Lower leg skin (tissue), 3 donors: ENCODE results near the gene C2orf76.

Experiments used
- POLR2A ChIP-seq, 2 donors: fragments of 450-650 bp; IDR thresholded peaks; one replicate each; pipeline ENCODE4 v1.6.1; 2016 to 2017; ENCODE audit warnings: antibody characterized with exemption in 2 of 2, mild to moderate bottlenecking in 1 of 2, moderate library complexity in 1 of 2
- TF ChIP-seq, protein P1 (sequence below), 3 donors: fragments of 450-650 bp; IDR thresholded peaks; one replicate each; pipeline ENCODE4 v1.5.1; 2016; ENCODE audit warnings: antibody characterized with exemption in 3 of 3, mild to moderate bottlenecking in 3 of 3, moderate library complexity in 2 of 3

DNA sequence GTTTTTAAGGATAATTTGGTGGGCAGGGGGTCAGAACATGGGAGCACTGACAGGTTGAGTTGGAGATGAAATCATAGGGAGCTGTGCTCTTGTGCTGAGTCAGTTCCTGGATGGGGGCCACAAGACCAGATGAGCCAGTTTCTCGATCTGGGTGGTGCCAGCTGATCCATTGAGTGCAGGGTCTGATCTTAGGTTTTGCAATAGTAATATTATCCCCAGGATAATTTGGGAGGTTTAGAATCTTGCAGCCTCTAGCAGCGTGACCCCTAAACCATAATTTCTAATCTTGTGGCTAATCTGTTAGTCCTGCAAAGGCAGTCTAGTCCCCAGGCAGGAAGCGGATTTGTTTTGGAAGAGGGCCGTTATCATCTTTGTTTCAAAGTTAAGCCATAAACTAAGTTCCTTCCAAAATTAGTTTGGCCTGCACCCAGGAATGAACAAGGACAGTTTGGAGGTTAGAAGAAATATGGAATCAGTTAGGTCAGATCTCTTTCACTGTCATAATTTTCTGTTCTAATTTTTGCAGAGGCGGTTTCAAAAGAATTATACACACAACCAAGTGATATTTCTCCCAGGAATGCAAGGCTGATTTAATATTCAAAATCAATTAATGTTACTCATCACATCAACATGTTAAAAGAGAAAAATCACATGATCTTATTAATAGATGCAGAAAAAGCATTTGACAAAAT lies 23.1 kb upstream of the C2orf76 start:
- TF ChIP-seq, protein P1, sequence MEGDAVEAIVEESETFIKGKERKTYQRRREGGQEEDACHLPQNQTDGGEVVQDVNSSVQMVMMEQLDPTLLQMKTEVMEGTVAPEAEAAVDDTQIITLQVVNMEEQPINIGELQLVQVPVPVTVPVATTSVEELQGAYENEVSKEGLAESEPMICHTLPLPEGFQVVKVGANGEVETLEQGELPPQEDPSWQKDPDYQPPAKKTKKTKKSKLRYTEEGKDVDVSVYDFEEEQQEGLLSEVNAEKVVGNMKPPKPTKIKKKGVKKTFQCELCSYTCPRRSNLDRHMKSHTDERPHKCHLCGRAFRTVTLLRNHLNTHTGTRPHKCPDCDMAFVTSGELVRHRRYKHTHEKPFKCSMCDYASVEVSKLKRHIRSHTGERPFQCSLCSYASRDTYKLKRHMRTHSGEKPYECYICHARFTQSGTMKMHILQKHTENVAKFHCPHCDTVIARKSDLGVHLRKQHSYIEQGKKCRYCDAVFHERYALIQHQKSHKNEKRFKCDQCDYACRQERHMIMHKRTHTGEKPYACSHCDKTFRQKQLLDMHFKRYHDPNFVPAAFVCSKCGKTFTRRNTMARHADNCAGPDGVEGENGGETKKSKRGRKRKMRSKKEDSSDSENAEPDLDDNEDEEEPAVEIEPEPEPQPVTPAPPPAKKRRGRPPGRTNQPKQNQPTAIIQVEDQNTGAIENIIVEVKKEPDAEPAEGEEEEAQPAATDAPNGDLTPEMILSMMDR (IDR thresholded peaks at IDR 0.05), result no peak
- TF ChIP-seq POLR2A (IDR thresholded peaks at IDR 0.05), result no peak
